HG02938 (cell line): ENCODE results near the gene CCDC187.

Experiments used
- ATAC-seq: cut with Tn5 transposase; IDR thresholded peaks from one replicate; pipeline ENCODE4 v1.9.1; 2021; ENCODE audit warnings: mild to moderate bottlenecking, moderate library complexity; ENCODE audit not compliant: unreplicated experiment

Gene CCDC187

DNA sequence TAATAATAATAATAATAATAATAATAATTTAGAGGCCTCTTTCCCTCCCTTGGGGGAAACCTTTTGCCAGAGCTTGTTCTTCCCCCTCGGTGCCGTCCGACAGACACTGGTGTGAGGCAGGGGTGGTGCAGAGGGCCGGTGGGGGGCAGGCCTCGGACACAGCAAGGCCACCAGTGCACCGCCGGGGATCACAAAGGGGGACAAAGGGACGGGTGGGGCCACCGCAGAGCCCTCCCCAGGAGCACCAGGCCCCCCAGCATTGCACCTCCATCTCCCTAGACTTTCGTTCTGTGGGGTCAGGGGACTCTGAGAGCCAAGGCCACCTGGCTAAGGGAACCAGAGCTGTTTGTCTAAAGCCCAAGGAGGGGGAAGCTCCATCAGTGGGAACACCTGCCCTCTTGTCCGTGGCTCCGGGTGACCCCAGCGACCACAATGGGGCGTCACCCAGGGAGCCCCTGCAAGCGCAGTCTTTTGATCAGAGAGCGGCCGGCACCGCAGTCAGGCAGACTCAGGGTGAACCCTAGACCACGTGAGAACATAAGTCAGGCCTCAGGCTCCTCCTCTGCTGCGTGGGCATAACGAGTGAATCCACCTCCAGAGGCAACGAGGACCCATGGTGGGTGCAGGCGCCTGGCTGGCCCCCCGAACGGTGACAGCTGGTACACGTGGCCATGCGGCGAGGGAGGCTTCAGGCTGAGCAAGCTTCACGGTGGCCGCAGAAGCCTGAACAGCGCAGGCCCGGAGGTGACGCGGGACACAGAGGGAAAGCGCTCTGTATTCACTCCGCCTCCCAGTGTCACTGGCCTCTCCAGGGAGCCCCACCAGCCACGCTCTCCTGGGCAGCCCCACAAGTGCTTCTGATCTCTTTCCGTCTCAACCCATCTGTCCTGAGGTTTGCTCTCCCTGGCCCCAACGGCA is 46.3 kb downstream of the CCDC187 start:
- ATAC-seq = no peak

GRCh38 chr9:136255896-136256890 is 47.7 kb downstream of the CCDC187 start:
- ATAC-seq = no peak

- no peak for ATAC-seq
Measured at GRCh38 chr9:136255166-136255538, 48.7 kb downstream of the CCDC187 start.

- ATAC-seq = no peak
Measured at GRCh38 chr9:136254381-136255165, 49.3 kb downstream of the CCDC187 start.

DNA sequence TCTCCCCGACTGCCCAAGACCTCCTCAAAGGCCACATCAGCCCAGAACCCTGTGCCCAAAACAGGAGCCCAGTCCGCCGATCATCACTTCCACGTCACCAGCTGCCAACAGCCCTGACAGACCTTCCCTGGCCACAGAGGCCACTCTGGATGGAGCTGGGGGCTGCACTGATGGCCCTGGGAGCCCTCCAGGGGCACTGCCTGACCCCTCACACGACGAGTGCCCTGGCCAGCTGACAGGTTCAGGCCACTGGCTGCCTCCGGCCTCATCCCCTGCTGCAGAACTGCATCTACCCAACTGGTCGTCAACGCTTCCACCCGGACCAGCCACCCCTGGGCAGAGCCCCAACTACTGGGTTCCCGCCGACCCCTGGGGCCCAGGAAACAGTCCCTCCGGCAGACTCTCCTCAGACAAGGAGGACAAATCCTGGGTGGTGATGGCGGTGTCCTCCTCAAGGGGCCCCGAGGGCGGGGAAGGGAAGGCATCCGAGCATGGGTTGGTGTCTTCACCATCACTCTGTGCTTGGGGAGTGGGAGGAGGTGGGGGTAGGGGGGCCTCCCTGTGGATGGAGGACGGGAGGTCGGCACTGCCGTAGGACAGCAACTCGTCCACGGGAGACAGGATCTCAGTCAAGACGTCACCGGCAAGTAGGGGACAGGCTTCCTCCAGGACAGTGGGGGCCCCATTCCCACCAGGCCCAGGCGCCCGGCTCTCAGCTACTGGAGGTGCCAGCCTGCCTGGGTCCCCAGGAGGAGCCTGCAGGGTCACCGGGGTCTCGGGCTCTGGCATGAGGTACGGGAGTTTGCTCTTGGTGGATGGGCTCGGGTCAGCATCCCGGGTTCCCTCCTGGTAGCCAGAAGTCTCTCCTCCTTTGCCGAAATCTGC is 50.4 kb downstream of the CCDC187 start:
- no peak for ATAC-seq

DNA sequence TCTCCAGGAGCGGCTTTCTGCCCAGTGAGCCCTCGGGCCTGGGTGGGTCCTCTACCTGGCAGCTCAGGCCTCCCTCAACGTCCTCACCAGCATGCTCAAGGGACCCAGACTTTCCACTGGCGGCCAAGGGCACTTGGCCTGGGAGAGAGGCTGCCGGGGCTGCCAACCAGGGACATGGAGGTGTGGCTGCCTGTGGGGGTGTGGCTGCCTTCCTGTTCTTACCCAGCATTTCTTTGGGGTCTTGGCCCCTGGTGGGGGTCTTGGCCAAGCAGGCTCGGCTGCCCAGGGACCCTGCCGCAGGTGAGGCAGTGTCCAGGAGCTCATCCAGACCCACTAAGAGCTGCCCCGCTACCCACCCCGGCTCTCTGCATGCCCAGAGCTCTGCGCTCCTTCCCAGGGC is 51.0 kb downstream of the CCDC187 start:
- no peak for ATAC-seq

DNA sequence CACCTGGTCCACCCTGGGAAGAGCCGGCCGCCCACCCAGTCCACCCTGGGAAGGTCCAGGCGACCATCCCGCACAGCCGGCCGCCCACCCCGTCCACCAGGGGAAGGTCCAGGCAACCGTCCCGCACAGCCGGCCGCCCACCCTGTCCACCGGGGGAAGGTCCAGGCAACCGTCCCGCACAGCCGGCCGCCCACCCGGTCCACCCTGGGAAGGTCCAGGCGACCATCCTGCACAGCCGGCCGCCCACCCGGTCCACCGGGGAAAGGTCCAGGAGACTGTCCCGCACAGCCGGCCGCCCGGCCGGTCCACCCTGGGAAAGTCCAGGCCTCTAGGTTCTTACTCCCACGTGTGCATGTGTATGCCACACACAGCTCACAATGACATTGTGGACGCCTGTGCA is 51.6 kb downstream of the CCDC187 start:
- ATAC-seq = no peak

DNA sequence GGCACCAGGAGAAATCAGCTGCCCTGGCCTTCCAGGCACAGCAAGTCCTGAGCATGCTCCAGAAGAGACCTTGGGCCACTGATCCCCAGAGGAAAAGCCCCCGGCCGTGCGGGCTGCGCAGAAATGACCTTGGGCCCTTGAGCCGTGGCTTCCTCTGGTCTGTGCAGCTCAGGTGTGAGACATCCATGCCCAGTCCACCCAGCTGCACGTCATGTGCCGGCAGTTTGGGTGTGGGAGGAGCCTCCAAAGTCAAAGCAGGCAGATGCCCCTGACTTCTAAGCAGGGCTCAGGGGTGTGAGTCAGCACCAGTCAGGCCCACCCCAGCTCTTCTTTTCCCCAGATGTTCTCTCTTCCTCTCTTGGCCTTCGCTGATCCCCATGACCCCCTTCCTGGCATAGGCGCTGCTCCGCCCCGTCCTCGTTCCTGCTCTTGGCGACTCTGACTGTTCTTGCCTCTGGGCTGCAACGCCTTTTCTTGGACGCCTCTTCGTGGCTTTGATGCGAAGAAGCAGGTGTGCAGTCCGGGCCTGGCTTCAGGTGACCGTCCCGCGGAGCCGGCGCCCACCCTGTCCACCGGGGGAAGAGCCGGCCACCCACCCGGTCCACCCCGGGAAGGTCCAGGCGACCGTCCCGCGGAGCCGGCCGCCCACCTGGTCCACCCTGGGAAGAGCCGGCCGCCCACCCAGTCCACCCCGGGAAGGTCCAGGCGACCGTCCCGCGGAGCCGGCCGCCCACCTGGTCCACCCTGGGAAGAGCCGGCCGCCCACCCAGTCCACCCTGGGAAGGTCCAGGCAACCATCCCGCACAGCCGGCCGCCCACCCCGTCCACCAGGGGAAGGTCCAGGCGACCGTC is 52.4 kb downstream of the CCDC187 start:
- ATAC-seq = no peak

DNA sequence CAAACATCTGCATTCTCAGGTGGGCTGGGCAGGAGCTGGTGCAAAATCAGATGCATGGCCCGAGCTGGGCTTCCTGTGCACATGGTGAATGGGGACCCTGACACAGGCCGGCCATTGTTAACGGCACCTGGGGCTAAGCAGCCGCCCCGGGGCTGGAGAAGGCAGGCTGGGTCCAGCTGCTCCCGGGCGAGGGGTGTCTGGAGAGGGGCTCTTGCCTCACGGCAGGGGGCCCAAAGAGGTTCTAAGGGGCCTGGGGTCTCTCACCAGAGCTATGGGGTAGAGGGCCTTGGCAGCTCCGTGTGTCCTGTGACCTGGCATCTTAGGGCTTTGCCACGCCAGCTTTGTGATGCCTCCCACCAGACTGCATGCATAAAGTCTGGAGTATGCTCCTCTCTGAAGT is 53.2 kb downstream of the CCDC187 start:
- no peak for ATAC-seq

DNA sequence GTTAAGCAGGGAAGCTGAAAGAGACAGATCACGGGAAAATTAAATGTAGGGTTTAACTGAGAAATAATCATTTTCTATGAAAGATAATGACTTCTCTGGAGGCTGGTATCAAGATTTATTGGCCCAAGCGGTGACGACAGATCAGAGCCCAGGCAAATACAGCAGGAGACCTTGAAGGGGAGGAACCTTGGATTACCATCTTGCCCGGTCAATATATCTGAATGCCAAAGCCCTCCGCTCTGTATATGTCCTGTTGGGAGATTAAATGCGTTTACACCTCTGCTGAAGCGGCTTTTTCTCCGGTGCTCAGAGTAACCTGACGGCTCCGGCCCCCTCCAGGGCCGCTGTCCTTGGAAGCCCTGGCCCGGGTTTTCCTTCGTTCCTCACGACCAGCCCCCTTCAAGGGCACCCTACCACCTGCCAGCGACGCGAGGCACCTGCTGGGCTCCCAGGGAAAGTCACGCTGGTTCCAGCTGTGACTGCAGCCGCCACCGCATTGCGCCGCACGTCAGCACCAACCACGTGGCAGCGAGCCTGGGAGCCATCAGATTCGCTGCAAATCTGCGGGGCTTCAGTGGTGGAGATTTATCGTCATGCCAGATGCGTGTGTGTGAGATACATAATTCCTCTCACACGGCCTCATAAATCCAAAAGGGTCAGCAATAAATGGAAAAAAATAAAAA is 53.9 kb downstream of the CCDC187 start:
- ATAC-seq = no peak

DNA sequence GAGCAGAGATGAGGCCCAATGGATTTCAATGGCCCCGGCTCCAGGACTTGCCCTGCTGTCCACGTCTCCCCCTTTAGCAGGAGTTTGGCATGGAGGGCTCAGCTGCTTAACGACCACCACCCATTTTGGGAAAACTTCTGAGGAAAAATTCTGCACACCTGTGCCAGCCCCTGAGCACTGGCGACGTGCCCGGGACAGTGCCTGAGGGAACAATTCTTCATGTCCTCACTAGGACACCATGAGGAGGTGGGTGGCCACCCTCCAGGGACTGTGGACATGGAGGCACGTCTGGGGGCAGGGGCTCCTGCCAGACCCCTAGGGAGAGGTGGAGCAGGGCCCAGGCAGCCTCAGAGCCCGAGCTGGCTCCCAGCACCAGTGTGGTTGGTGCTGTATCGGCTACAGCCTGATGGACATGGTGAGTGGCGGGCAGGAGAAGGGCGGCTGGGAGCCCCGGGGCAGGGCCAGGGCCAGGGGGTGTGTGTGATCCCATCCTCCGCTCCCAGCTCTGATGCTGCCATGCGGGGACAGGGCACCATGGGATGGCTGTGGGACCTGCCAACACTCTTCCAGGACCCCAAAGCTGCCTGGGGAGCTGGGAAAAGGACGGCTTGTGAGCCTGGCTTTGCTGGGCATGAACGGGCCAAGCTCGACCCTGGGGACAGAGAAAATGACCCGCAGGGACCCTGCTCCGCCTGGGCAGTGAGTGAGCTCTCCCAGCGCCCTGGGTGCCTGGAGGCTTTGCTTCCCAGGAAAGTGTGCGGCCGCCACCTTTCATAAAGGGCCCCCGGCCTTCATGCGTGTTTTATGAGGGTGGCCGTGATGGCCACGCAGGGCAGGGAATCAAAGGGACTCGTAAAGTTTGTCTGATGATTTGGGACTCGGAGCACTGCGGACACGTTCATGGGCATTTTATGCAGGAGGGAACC is 54.7 kb downstream of the CCDC187 start:
- ATAC-seq = no peak

DNA sequence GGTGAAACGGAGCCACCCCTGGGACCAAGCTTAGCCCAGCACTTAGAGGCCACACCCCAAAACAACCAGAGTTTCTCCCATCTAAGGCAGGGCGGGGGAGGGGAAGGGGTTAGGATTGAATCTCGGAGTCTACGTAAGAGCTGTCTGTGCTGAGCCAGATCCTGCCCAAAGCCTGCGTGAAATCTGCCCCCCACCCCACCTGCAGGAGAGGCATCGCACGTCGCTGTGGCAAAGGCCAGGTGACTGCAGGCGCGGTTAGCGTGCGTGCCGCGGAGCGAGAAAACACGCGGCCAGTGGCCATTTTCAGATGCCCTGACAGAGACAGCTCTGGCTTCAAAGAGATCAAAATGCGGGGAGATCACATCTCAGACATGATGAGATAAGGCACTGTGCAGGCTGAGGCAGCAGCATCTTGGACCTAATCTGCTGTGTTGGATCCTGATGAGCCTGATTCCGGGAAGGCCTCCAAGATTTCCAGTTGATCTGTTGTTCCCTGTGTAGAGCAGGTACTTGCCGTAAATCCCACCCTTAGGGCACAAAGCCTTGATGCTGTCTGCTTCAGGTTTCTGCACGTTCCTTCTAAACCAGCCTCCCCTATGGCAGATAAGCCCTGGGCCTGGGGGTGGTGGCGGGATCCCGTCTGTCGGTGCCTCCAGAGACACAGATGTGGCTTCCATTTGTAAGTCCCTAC is 55.8 kb downstream of the CCDC187 start:
- ATAC-seq = no peak

GRCh38 chr9:136247551-136247916 is 56.4 kb downstream of the CCDC187 start:
- no peak for ATAC-seq

DNA sequence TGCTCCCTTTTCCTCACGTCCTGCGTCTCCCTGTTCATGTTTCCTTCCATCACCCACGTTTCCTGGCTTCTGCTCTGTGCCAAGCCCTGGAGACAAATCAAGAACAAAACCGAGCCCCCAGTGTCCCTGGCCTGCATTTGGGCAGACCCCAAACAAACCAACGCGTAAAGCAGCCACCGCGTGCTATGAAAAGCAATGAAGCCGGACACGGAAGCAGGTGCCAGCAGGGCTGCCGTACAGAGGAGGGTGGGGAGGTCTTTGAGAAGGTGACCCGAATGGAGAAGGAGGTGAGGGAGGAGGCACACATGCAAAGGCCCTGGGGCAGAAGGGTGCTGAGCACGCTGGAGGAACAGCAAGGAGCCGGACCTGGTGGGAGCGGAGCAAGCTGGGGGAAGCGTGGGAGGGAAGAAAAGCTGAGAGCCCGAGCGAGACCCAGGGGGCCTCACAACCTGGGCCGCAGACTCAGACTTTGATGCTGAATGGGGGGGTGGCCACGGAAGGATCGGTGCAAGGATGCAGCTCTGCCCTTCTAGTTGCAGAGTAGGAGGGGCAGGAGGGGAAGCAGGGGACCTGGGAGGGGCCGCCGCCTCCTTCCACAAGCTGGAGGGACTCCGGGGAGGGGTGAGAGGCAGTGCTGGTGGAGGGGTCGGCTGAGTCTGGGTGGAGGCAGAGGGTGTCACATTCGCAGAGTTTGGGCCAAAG is 56.9 kb downstream of the CCDC187 start:
- ATAC-seq = no peak

GRCh38 chr9:136245219-136246150 is 58.4 kb downstream of the CCDC187 start, which contains the start of gene QSOX2:
Gene QSOX2, minus strand, starts transcription at chr9:136245812. Its CDS starts 9 bp downstream, at chr9:136245803.
- peak; percentile 51 for ATAC-seq
